HG02981 (cell line): Measurements from ENCODE around the gene LRRC8B.

Experiments
- ATAC-seq: cut with Tn5 transposase; IDR thresholded peaks from one replicate; pipeline ENCODE4 v1.9.1; 2021; ENCODE audit warnings: mild to moderate bottlenecking, moderate library complexity; ENCODE audit not compliant: unreplicated experiment

The LRRC8B gene

GRCh38 chr1:89630048-89630447, 105.4 kb downstream of the LRRC8B start:
- ATAC-seq, result no peak

- ATAC-seq, result no peak
Observed at GRCh38 chr1:89631816-89632656, 107.4 kb downstream of the LRRC8B start.

DNA sequence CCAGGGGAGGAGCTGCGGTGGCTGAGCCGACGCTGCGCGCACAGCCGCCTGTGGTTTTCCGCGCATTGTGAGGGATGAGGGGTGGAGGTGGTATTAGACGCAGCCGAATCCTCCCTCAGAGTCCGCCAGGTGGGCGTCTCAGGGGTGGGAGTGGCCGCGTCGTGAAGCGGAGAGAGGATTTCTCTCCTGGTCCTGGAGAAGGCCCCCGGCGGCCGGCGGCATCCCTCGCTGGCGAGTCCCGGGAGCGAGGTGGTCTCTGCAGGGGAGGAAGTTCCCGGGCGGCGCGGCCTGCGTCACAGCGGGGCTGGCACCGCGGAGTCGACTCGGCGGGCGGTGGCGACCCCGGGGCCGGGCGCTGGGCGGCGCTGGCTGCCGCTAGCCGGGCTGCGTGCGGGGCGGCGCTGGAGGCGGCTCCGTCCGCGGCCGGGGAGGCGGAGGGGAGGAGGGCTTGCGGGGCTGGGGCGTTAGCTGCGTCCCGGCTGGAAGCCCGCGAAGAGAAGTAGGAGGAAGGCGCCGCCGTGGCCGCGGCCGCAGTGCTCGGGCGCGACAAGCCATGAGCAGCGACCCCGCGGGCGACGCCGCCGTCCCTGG, 108.1 kb downstream of the LRRC8B start, which contains the start of gene LRRC8C:
TSS of gene LRRC8C (plus strand) at position 464 of the 591 bp plus-strand sequence. CDS start 53,354 bp downstream, outside the sequence.
- peak; percentile 84 for ATAC-seq

DNA sequence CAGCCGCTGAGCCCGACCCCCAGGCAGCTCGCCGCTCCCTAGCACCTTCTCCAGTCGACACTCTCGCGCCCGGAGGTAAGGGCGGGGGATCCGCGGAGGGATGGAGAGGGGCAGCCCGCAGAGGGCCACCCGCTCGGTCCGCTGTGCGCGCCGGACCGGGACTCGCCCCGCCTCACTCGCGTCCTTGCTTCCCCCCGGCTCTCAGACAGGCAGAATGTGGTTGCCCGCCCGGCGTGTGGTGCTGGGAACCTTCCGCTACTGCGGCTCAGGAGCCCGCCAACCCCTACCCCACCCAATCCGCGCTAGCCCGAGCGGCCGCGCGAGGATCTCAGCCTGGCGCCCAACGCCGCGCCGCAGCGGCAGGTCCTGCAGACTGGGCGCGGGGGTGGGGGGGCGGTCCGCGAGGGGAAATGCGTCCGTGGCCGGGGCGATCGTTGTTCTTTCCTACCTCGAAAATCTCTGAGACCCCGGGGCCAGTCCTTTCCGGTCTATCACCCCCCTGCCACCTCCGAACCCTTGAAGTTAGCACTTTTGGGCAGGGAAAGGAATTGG, 108.7 kb downstream of the LRRC8B start:
- peak; percentile 38 for ATAC-seq

DNA sequence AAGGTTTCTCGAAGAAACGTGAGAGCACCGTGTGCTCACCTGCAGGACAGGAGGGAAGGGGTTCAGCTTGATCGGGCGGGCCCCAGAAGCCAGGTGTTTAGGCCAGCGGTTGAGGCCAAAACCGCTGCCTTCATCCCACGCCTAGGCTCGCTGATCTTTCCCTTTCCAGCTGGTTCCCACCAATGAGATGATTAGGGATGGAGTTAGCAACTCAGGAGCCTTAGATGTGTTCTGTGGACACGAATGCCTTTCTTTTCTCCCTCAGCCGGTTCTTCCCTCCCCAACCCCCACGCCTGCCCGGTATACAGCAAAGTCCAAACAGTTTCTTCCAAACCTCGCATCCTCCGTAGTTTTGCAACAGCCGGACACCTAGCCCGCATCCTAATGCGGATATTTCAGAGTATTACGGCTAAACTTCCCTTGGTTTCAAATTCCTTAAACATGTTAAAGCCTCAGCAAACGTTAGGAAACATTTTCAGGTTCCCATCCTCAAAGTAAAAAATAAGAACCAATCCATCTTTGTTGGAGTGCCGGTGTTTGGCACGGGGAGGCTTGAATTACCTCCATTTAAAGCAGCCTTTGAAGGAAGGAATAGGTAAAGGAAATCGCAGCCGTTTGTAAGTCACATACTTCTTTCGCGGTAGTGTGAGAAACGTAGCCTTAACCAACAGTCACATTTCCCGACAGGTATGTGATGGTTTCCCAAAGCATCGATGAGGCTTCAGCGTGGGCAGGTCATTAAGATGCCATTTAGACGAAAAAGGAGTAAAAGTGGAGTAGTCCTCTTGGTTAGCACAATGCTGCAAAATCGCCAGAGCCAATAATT, 109.4 kb downstream of the LRRC8B start:
- no peak for ATAC-seq

DNA sequence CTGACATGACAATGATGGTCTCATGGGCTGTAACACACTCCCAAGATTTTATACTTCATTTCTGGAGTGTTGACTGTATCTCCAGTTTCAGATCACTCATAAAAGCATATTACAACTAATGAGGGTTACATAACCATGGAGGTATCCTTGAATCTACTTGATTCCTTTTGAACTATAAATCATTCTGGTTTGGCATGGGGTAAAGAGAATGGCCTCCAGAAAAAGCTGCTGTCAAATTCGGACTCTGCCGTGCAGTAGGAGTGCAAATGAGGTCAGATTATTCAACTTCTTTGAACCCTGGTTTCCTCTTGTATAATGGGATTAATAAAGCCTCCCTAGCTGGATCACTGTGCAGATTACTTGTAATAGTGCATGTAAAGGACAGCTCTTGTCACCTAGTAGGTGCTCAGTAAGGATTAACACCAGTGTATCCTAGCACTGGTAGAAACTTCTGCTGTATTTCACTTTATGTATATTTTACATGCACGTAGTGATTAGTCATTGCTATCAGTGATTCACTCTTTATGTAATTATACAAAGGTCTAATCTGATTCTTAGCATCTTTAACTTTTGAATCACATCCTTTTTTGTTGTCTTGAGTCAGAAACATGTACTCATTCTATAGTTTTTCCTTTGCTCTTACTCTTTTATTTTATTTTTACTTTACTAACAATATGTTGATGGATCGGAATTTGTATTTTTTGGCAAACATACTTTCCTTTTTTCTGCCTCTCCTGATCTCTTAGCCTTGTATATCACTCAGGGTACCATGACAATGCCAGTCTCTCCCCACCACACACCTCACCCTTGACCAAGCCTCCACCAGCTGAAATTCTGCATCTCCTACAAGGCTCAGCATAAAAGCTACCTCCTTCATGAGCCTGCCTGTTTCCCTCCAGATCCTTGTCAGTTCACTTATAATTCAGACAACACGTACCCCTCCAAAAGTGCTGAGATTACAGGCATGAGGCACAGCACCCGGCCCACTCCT, 111.5 kb downstream of the LRRC8B start:
- ATAC-seq, result no peak

DNA sequence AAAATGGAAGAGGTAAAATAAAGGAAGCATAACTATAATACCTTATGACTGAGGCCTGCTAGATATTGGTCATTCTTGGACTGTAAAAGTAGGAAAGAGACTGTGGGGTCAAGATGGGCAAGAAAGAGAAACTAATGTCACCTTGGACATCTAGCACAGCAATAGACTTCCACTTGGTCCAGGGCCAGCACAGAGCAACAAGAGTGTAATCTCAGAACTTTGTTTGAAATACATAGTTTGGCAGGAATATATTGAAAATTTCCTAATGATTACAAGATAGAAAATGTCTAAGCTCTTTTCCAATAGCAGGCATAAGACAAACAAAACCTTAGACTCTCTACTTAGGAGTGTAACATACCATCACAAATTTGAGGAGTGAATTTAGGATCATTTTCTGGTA, 112.9 kb downstream of the LRRC8B start:
- ATAC-seq, result no peak

- no peak for ATAC-seq
Observed at GRCh38 chr1:89640440-89640839, 115.8 kb downstream of the LRRC8B start.

- ATAC-seq, result no peak
Observed at GRCh38 chr1:89641781-89642180, 117.2 kb downstream of the LRRC8B start.

GRCh38 chr1:89643577-89643976, 118.9 kb downstream of the LRRC8B start:
- ATAC-seq, result no peak

DNA sequence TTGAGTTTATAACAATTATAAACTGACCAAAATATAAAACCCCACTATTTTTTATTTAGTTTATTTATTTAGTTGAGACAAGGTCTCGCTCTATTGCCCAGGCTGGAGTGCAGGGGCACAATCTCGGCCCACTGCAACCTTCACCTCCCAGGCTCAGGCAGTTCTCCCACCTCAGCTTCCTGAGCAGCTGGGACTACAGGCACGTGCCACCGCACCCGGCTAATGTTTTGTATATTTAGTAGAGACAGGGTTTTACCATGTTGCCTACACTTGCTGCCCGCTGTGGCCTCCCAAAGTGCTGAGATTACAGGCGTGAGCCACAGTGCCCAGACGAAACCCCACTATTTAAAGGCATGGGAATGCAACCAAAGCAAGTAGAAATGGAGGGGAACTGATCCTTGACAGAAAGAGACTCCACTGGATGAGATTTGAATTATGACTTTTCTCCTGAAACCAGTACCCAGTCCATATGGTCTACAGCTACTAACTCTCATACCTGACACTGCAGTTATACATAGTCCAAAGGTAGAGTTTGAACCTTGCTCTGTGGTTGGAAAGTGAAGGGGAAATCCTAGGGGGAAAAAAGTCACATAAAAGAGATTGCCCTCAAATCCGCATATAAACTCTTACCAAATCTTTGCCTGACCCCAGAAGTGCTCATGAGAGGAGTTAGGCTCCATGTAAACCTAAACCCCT, 119.6 kb downstream of the LRRC8B start:
- ATAC-seq, result no peak

DNA sequence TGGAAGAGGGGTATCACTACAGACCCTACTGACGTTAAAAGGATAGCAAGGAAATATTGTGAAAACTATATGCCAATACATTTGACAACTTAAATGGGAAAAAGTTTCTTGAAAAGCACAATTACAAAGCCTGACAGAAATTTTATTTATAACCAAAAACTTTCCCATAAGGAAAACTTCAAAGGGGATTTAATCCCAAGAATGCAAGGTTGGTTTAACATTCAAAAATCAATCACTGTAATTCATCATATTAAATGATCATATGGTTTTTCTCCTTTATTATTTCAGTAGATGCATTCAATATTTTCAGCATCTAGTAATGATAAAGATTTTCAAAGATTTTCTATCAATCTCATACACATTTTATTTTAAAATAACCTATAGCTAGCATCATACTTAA, 121.6 kb downstream of the LRRC8B start:
- ATAC-seq, result no peak
